ENCODE data around the gene IL4R.

Gene IL4R

GRCh38 chr16:27311897-27312303 is 1.9 kb upstream of the IL4R start:
- DNase-seq (ENCODE audit: low read depth): no peak
- no peak overlapping the region for H3K4me3 ChIP-seq (ENCODE audit: low read depth, low read length)

- peak overlapping the region; percentile 74 for H3K4me3 ChIP-seq (ENCODE audit: low read depth, low read length)
- no peak for DNase-seq (ENCODE audit: low read depth)
These were observed 973 bp upstream of the IL4R start for GRCh38 chr16:27312580-27313421.

GRCh38 chr16:27314161-27314723 is 468 bp downstream of the IL4R start:
- H3K4me3 ChIP-seq (ENCODE audit: low read depth, low read length): peak overlapping the region; percentile 74
- peak; percentile 90 for DNase-seq (ENCODE audit: low read depth)

- DNase-seq (ENCODE audit: low read depth): no peak
- H3K4me3 ChIP-seq (ENCODE audit: low read depth, low read length): peak overlapping the region; percentile 8
These were observed 1.2 kb downstream of the IL4R start for GRCh38 chr16:27314986-27315332.

DNA sequence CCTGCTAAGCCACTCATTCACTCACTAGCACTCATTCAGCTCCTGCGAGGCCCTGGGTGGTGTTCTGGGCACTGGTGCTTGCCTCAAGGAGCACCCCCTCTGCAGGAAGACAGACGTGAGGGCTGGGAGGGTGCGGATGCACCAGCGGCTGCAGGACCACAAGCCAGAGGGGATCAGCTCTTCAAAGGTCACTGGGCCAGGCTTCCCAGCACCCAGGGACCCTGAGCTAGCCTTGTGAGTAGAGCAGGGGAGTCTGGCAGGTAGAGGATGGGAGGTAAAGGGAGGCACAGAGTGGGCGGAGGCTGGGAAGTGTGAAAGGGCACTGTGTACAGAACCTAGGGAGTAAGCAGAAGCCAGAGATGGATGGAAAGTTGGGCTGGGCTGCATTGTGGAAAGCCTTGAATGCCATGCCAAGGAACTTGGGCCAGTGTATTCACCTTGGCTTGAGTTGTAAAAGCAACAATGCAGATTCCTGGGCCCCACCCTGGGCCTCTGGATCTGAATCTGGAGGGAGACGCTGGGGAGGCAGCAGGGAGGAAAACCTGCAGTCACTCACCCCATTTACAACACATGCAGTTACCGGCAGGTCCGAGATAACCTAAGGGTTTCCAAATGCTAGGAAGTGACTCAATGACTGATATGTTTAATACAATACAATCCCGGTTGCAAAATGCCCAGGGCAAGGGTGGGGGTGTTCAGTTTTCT is 1.7 kb downstream of the IL4R start:
- no peak for DNase-seq (ENCODE audit: low read depth)
- peak overlapping the region; percentile 8 for H3K4me3 ChIP-seq (ENCODE audit: low read depth, low read length)

DNA sequence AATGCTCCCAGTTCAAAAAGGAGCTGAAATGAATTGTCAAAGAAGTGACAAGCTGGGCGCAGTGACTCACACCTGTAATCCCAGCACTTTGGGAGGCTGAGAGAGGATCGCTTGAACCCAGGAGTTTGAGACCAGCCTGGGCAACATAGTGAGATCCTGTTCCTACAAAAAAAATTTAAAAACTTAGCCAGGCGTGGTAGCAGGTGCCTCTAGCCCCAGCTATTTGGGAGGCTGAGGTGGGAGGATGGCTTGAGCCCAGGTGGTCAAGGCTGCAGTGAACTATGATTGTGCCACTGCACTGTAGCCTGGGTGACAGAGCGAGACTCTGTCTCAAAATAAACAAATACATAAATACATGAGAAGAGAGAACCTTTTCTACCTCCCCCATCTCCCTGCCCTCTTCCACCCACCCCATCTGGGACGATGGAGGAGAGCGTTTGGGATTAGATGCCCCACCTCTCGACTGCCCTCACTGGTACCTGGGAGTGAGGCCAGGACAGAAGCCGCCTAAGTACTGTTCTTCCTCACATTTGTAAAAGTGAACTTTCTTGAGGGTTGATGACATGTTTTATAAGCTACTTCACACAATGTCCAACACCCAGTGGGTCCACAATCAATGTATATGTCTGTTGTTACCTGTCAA is 2.4 kb downstream of the IL4R start:
- no peak for DNase-seq (ENCODE audit: low read depth)
- no peak overlapping the region for H3K4me3 ChIP-seq (ENCODE audit: low read depth, low read length)

DNA sequence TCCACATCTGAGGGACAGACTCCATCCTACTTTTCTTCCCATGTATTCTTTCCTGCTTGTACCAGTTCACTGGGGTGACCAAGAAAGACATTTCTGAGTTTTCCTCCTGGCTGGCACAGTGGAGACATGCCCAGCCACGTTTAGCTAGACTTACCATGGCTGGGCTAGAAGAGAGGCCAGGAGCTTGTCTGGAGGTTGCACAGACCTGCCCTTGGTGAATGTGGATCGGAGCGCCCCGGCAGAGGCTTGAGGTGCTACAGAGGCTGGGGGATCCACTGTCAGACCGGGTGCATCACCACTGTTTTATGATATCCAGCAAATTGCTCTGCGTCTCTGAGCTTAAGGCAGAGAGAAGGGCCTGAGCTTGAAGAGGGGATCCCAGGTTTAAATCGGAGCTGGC is 3.5 kb downstream of the IL4R start:
- no peak for DNase-seq (ENCODE audit: low read depth)
- H3K4me3 ChIP-seq (ENCODE audit: low read depth, low read length): no peak overlapping the region

DNA sequence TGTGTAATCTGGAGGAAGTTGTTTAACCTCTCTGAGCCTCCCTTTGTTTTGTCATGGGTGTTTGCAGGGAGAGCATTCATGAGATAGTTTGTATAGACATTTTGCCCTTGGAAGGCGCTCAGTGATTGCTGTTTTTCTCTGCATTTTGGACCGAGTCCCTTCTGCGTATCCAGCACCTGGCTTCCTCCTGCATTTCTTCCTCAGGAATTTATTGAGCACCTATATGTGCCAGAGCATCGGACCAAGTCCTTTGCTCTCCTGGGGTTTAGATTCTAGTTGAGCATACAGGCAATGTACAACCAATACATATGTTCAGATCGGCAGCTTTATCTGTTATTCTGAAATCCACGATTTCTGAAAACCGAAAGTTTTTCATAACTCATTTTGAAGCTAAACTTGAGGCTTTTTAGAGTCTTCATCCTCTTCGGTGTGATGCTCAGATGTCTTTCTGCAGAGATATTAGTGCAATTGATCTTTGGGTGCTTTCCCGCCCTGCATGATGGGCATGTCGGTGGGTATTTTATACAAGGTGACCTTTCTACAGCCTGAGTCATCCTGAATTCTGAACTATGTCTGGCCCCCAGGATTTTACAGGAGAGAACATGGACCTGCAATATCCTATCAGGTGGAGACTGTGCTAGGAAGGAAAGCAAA is 4.1 kb downstream of the IL4R start:
- H3K4me3 ChIP-seq (ENCODE audit: low read depth, low read length): no peak overlapping the region
- no peak for DNase-seq (ENCODE audit: low read depth)

- DNase-seq (ENCODE audit: low read depth): peak; percentile 62
- no peak overlapping the region for H3K4me3 ChIP-seq (ENCODE audit: low read depth, low read length)
These were observed 4.8 kb downstream of the IL4R start for GRCh38 chr16:27318392-27319256.

GRCh38 chr16:27319257-27319965 is 5.6 kb downstream of the IL4R start:
- no peak overlapping the region for H3K4me3 ChIP-seq (ENCODE audit: low read depth, low read length)
- no peak for DNase-seq (ENCODE audit: low read depth)

GRCh38 chr16:27320261-27321012 is 6.7 kb downstream of the IL4R start:
- H3K4me3 ChIP-seq (ENCODE audit: low read depth, low read length): no peak overlapping the region
- no peak for DNase-seq (ENCODE audit: low read depth)

DNA sequence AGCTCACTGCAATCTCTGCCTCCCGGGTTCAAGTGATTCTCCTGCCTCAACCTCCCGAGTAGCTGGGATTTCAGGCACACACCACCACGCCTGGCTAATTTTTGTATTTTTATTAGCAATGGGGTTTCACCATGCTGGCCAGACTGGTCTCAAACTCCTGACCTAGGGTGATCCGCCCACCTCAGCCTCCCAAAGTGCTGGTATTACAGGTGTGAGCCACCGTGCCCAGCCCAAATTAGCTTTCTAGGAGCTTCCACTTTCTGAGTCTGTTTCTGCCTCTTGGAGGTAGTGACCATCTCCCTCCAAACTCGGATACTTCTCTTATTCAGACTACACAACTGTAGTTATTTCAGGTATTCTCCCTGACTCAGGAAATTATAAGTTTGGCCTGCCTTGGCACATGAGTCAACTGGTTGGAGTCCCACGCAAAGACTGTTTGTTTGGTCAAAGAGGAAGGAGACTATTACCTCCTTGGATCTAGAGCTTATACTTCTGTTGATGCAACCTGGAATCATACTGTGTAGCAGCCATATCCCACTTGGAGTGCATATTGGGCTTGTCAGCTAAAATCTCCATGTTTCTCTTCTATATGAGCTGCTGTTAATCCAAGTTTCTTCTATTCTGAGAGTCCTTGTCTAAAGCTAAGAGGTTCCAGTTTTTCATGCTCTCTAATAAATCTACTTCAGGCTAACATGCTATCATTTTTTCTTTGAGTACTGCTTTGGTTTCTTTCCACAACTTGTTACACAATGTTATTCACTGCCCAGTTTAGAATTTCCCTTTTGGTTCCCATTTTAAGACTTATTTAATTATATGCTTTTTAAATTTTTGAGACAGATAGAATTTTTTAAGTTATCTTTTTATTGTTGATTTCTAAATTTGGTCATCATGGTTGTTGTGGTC is 7.5 kb downstream of the IL4R start:
- DNase-seq (ENCODE audit: low read depth): no peak
- H3K4me3 ChIP-seq (ENCODE audit: low read depth, low read length): no peak overlapping the region

DNA sequence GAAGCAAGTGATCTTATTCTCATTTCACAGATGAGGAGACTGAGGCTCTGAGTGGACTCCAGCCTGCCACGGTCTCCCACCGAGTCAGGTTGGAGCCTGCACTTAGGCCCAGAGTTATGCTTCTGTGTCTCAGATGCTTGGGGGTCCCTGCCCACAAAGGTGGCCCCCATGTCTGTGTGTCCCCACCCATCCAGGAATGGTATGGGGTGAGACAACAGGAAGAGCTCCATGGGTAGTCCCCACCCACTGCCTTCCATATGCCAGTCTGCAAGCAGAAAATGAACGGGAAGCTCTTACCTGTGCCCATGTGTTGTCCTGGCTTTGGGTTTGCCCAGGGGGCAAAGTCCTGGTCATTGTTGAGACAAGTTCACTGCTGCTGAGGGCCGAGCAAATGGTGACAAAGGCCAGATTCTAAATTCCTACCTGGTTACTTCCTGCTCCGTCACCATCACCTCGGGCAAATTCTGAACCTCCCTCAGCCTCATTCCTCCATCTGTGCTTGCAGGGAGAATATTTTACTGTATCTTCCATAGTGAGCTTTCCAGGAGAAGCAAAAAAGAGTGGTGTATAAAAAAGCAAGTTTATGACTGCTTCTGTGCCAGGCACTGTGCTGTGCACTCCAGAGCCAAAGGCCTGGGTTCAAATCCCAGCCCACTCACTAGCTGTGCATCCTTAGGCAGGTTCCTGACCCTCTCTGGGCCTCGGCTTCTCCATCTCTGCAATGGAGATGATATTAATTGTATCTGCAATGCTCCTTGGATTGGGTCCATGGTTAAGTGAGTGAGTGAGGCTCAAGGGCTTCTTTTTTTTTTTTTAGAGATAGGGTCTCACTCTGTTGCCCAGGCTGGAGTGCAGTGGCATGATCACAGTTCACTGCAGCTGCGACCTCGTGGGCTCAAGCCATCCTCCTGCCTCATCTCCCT is 9.3 kb downstream of the IL4R start:
- no peak for DNase-seq (ENCODE audit: low read depth)
- H3K4me3 ChIP-seq (ENCODE audit: low read depth, low read length): no peak overlapping the region

GRCh38 chr16:27323781-27324561 is 10.2 kb downstream of the IL4R start:
- no peak for DNase-seq (ENCODE audit: low read depth)
- no peak overlapping the region for H3K4me3 ChIP-seq (ENCODE audit: low read depth, low read length)

- DNase-seq (ENCODE audit: low read depth): no peak
- no peak overlapping the region for H3K4me3 ChIP-seq (ENCODE audit: low read depth, low read length)
These were observed 11.1 kb downstream of the IL4R start for GRCh38 chr16:27324851-27325301.
